Measurements from ENCODE around the gene GPBP1L1. TPM values are rescaled to one million over a fixed set of nuclear protein-coding genes. Genes with fewer than 3 reads are reported as not detected.

GPBP1L1 gene
- total and polyA plus RNA-seq, 9 of the 15 experiments (the other 6 are each of a cell fraction or from before 2014, with no cell fraction given) = 86.0 to 216 (median 138) TPM

DNA sequence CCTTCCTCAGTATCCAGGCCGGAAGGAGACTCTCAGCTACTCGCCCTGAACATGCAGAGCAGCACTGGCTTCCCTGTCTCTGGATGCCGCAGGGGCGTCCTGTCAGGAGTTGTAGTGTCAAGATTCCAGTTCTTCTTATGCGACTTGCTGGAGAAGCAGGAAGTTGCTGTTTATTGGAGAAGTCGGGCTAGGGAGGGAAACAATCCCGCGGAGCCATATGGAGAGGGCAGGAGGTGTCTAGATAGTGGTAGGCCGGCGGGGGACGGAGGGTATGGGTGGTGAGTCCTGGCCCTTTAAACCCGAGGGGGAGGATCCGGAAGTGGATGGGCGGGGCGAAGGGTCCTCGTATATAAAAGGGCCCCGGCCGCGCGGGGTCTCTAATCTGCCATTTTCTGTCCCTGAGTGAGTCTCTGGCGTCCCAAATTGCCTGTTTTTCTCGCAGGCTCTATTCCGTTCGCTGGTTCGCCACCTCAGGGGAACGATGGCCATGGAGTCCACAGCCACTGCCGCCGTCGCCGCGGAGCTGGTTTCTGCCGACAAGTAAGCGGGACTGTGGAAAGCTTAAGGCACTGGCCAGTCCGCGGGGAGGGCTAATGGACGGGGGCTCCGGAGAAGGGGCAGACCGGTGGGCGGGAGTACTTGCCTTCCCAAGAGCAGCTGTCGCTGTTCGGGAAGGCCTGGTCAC is 102.5 kb downstream of the GPBP1L1 start, which contains the start of gene NASP (continued):
- TF ChIP-seq, protein P1, sequence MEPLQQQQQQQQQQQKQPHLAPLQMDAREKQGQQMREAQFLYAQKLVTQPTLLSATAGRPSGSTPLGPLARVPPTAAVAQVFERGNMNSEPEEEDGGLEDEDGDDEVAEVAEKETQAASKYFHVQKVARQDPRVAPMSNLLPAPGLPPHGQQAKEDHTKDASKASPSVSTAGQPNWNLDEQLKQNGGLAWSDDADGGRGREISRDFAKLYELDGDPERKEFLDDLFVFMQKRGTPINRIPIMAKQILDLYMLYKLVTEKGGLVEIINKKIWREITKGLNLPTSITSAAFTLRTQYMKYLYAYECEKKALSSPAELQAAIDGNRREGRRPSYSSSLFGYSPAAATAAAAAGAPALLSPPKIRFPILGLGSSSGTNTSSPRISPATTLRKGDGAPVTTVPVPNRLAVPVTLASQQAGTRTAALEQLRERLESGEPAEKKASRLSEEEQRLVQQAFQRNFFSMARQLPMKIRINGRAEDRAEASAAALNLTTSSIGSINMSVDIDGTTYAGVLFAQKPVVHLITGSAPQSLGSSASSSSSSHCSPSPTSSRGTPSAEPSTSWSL (CRISPR knock-in tag; IDR thresholded peaks at IDR 0.05; ENCODE audit: borderline replicate concordance) = no peak
- no peak for TF ChIP-seq ZNF174 (CRISPR knock-in tag; IDR thresholded peaks at IDR 0.05)
- TF ChIP-seq CEBPB (tag; IDR thresholded peaks at IDR 0.05) = no peak
- TF ChIP-seq, protein P2, sequence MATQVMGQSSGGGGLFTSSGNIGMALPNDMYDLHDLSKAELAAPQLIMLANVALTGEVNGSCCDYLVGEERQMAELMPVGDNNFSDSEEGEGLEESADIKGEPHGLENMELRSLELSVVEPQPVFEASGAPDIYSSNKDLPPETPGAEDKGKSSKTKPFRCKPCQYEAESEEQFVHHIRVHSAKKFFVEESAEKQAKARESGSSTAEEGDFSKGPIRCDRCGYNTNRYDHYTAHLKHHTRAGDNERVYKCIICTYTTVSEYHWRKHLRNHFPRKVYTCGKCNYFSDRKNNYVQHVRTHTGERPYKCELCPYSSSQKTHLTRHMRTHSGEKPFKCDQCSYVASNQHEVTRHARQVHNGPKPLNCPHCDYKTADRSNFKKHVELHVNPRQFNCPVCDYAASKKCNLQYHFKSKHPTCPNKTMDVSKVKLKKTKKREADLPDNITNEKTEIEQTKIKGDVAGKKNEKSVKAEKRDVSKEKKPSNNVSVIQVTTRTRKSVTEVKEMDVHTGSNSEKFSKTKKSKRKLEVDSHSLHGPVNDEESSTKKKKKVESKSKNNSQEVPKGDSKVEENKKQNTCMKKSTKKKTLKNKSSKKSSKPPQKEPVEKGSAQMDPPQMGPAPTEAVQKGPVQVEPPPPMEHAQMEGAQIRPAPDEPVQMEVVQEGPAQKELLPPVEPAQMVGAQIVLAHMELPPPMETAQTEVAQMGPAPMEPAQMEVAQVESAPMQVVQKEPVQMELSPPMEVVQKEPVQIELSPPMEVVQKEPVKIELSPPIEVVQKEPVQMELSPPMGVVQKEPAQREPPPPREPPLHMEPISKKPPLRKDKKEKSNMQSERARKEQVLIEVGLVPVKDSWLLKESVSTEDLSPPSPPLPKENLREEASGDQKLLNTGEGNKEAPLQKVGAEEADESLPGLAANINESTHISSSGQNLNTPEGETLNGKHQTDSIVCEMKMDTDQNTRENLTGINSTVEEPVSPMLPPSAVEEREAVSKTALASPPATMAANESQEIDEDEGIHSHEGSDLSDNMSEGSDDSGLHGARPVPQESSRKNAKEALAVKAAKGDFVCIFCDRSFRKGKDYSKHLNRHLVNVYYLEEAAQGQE (IDR thresholded peaks at IDR 0.05; ENCODE audit: borderline replicate concordance) = no peak
- TF ChIP-seq, protein P2 (CRISPR knock-in tag; IDR thresholded peaks at IDR 0.05; ENCODE audit: low read depth) = no peak
- no peak; the same call in 1 of the 2 replicates for TF ChIP-seq ERF (CRISPR knock-in tag; IDR thresholded peaks at IDR 0.05)
- TF ChIP-seq TGIF2 (CRISPR knock-in tag; IDR thresholded peaks at IDR 0.05) = no peak
- TF ChIP-seq, protein P3, sequence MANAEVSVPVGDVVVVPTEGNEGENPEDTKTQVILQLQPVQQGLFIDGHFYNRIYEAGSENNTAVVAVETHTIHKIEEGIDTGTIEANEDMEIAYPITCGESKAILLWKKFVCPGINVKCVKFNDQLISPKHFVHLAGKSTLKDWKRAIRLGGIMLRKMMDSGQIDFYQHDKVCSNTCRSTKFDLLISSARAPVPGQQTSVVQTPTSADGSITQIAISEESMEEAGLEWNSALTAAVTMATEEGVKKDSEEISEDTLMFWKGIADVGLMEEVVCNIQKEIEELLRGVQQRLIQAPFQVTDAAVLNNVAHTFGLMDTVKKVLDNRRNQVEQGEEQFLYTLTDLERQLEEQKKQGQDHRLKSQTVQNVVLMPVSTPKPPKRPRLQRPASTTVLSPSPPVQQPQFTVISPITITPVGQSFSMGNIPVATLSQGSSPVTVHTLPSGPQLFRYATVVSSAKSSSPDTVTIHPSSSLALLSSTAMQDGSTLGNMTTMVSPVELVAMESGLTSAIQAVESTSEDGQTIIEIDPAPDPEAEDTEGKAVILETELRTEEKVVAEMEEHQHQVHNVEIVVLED (CRISPR knock-in tag; IDR thresholded peaks at IDR 0.05) = no peak
- TF ChIP-seq KLF16 (IDR thresholded peaks at IDR 0.05) = no peak
- TF ChIP-seq, protein P4, sequence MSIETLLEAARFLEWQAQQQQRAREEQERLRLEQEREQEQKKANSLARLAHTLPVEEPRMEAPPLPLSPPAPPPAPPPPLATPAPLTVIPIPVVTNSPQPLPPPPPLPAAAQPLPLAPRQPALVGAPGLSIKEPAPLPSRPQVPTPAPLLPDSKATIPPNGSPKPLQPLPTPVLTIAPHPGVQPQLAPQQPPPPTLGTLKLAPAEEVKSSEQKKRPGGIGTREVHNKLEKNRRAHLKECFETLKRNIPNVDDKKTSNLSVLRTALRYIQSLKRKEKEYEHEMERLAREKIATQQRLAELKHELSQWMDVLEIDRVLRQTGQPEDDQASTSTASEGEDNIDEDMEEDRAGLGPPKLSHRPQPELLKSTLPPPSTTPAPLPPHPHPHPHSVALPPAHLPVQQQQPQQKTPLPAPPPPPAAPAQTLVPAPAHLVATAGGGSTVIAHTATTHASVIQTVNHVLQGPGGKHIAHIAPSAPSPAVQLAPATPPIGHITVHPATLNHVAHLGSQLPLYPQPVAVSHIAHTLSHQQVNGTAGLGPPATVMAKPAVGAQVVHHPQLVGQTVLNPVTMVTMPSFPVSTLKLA (conservative IDR thresholded peaks at IDR 0.05) = peak; percentile 72 to 88
- TF ChIP-seq, protein P5, sequence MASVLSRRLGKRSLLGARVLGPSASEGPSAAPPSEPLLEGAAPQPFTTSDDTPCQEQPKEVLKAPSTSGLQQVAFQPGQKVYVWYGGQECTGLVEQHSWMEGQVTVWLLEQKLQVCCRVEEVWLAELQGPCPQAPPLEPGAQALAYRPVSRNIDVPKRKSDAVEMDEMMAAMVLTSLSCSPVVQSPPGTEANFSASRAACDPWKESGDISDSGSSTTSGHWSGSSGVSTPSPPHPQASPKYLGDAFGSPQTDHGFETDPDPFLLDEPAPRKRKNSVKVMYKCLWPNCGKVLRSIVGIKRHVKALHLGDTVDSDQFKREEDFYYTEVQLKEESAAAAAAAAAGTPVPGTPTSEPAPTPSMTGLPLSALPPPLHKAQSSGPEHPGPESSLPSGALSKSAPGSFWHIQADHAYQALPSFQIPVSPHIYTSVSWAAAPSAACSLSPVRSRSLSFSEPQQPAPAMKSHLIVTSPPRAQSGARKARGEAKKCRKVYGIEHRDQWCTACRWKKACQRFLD (CRISPR knock-in tag; IDR thresholded peaks at IDR 0.05) = no peak; the same call in 1 of the 2 replicates
- TF ChIP-seq ZNF347 (CRISPR knock-in tag; IDR thresholded peaks at IDR 0.05; ENCODE audit: low read depth) = no peak
- TF ChIP-seq PCBP1 (IDR thresholded peaks at IDR 0.05; ENCODE audit: low read depth, low read length, poor library complexity, severe bottlenecking) = no peak

Measured in K562 (cell line).